Neural progenitor cell (in vitro differentiated cells): ENCODE data around the gene MYORG. TPM values are rescaled to one million over a fixed set of nuclear protein-coding genes. Genes with fewer than 3 reads are reported as not detected.
A peak's percentile ranks its signal among the peaks of the same experiment; 100 is the strongest.

Experiments used
- DNase-seq: peaks from one replicate; pipeline ENCODE4 v3.0.0-alpha.2; 2016; ENCODE audit warnings: low spot score
- H2AFZ ChIP-seq: fragments of 200-600 bp; sonication (generic); replicated peaks from 2 replicates; pipeline ENCODE4 v1.6.1; 2016; ENCODE audit warnings: antibody characterized with exemption
- H3F3A ChIP-seq: fragments of 200-600 bp; sonication (generic); 2 replicates; pipeline ENCODE4 v1.6.1; 2016; ENCODE audit warnings: antibody characterized with exemption, low read depth
- H3K27ac ChIP-seq: fragments of 200-600 bp; sonication (generic); 2 replicates; pipeline ENCODE4 v1.5.1; 2016; ENCODE audit warnings: mild to moderate bottlenecking
- H3K27me3 ChIP-seq: fragments of 200-600 bp; sonication (generic); 2 replicates; pipeline ENCODE4 v1.6.1; 2016; ENCODE audit warnings: mild to moderate bottlenecking, moderate library complexity
- H3K36me3 ChIP-seq: fragments of 200-600 bp; sonication (generic); 2 replicates; pipeline ENCODE4 v1.5.1; 2016
- H3K4me1 ChIP-seq: fragments of 200-600 bp; sonication (generic); 2 replicates; pipeline ENCODE4 v1.6.1; 2016; ENCODE audit warnings: mixed run types
- H3K4me2 ChIP-seq: fragments of 200-600 bp; sonication (generic); 2 replicates; pipeline ENCODE4 v1.6.1; 2016
- H3K4me3 ChIP-seq: fragments of 200-600 bp; sonication (generic); 2 replicates; pipeline ENCODE4 v1.5.1; 2016
- H3K79me2 ChIP-seq: fragments of 200-600 bp; sonication (generic); 2 replicates; pipeline ENCODE4 v1.6.1; 2016; ENCODE audit warnings: low read depth
- H3K9ac ChIP-seq: fragments of 200-600 bp; sonication (generic); 2 replicates; pipeline ENCODE4 v1.6.1; 2016
- H3K9me3 ChIP-seq: fragments of 200-600 bp; sonication (generic); 2 replicates; pipeline ENCODE4 v1.5.1; 2016; ENCODE audit warnings: low read depth
- H4K20me1 ChIP-seq: fragments of 200-600 bp; sonication (generic); 2 replicates; pipeline ENCODE4 v1.6.1; 2016; ENCODE audit warnings: low read depth
- H3K27ac Mint-ChIP-seq: 3 replicates; pipeline ENCODE4 v1.8.0; 2021; ENCODE audit warnings: mixed read lengths
- H3K27me3 Mint-ChIP-seq: 2 replicates; pipeline ENCODE4 v1.8.0; 2022; ENCODE audit warnings: low read depth, mild to moderate bottlenecking, inconsistent platforms, moderate library complexity, mixed read lengths; ENCODE audit not compliant: insufficient read depth
- H3K36me3 Mint-ChIP-seq: 3 replicates; pipeline ENCODE4 v1.8.0; 2021; ENCODE audit warnings: mixed read lengths
- H3K4me1 Mint-ChIP-seq: 3 replicates; pipeline ENCODE4 v1.8.0; 2021; ENCODE audit warnings: mixed read lengths
- H3K4me3 Mint-ChIP-seq: 3 replicates; pipeline ENCODE4 v1.8.0; 2021; ENCODE audit warnings: mild to moderate bottlenecking, moderate library complexity, mixed read lengths
- H3K9me3 Mint-ChIP-seq: 3 replicates; pipeline ENCODE4 v1.8.0; 2020; ENCODE audit warnings: mixed read lengths
- EZH2 ChIP-seq: fragments of 200-600 bp; sonication (generic); IDR thresholded peaks from 2 replicates; pipeline ENCODE4 v1.6.1; 2017; ENCODE audit warnings: antibody characterized with exemption, mild to moderate bottlenecking, moderate library complexity
- EZH2phosphoT487 ChIP-seq: fragments of 200-600 bp; sonication (generic); IDR thresholded peaks from 2 replicates; pipeline ENCODE4 v1.6.1; 2017; ENCODE audit warnings: antibody characterized with exemption
- total RNA-seq: library from RNA; depleted of rRNA; stranded (reverse); fragments of >200 nt; gene quantifications from 2 replicates; pipeline ENCODE4 v1.2.3, GENCODE V29; 2015; ENCODE audit warnings: low replicate concordance
- TF ChIP-seq, protein P1 (sequence below): fragments of 200-600 bp; sonication (generic); IDR thresholded peaks from 2 replicates; pipeline ENCODE4 v1.5.1; 2017; ENCODE audit warnings: antibody characterized with exemption, mild to moderate bottlenecking

Gene MYORG
- total RNA-seq, 1 donor from 2014 or later, result 0.04 TPM

DNA sequence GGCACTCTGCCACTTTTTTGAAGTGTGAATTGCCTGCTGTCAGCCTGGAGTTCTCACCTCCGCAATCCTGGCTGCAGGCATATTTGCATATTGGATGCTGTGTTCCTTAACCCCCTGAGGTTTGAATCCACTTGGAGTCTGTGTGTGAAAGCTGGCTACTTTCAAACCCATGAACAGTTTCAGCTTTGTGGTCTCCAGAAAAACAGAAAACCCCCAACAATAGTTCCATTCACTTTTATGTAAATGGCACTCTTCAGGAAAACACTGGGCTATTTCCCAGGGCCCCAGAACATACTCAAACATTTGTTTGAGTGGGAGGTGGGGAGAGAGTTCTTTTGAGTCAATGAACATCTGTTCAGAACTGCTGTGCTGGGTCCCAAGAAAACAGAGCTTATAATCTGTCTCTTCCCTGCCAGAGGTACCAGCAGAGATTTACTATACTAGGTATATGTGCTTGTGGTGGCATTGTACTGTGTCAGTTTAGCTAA, 42.3 kb downstream of the MYORG start:
- H3K27me3 ChIP-seq, result no peaks in the 10 kb centered on the region
- peaks cover 36% of the 10 kb centered on the region for H3F3A ChIP-seq
- peaks cover 26% of the 10 kb centered on the region for H3K79me2 ChIP-seq
- peak overlapping the region; percentile 12 for H3K27ac ChIP-seq
- H4K20me1 ChIP-seq, result peaks cover 28% of the 10 kb centered on the region
- H3K9me3 ChIP-seq, result no peaks in the 10 kb centered on the region
- H3K4me2 ChIP-seq, result peak overlapping the region; percentile 31
- no peak for TF ChIP-seq EZH2phosphoT487
- no peak for TF ChIP-seq EZH2
- TF ChIP-seq, protein P1, sequence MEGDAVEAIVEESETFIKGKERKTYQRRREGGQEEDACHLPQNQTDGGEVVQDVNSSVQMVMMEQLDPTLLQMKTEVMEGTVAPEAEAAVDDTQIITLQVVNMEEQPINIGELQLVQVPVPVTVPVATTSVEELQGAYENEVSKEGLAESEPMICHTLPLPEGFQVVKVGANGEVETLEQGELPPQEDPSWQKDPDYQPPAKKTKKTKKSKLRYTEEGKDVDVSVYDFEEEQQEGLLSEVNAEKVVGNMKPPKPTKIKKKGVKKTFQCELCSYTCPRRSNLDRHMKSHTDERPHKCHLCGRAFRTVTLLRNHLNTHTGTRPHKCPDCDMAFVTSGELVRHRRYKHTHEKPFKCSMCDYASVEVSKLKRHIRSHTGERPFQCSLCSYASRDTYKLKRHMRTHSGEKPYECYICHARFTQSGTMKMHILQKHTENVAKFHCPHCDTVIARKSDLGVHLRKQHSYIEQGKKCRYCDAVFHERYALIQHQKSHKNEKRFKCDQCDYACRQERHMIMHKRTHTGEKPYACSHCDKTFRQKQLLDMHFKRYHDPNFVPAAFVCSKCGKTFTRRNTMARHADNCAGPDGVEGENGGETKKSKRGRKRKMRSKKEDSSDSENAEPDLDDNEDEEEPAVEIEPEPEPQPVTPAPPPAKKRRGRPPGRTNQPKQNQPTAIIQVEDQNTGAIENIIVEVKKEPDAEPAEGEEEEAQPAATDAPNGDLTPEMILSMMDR, result no peak
- H3K4me1 ChIP-seq, result peaks cover 16% of the 10 kb centered on the region
- no peak overlapping the region for H3K4me3 ChIP-seq
- H3K9me3 Mint-ChIP-seq, result no peaks in the 10 kb centered on the region
- H3K36me3 Mint-ChIP-seq, result no peaks in the 10 kb centered on the region
- DNase-seq, result peak; percentile 42
- H3K4me3 Mint-ChIP-seq, result no peak overlapping the region
- H3K9ac ChIP-seq, result peak overlapping the region; percentile 39
- no peaks in the 10 kb centered on the region for H3K36me3 ChIP-seq
- peaks cover 31% of the 10 kb centered on the region for H3K4me1 Mint-ChIP-seq
- H3K27me3 Mint-ChIP-seq, result peaks cover 3% of the 10 kb centered on the region
- no peak overlapping the region for H2AFZ ChIP-seq
- H3K27ac Mint-ChIP-seq, result peak overlapping the region; percentile 12

DNA sequence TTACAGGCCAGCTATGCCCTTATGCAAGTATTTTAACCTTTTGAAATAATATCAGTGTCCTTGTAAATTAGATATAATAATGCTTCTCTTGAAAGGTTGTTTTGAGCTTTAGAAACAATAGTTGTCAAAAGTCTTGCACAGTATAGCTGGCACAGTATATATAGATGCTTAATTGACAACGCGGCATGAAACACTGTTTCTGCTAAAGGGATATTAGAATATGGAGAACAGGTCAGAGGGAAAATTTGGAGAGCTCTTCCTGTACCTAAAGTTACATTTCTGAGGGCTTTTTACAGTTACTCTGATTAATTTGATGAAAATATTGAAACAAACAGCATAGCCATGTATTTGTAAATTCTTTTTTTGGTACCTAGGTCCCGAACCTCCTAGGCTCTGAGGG, 42.9 kb downstream of the MYORG start:
- Histone ChIP-seq H3K4me2 (peak overlapping the region; percentile 31), H4K20me1 (peaks cover 28% of the 10 kb centered on the region), H3K9me3 (no peaks in the 10 kb centered on the region), H3K27ac (peak overlapping the region; percentile 12), H3K4me1 (peaks cover 16% of the 10 kb centered on the region), H3K9ac (peak overlapping the region; percentile 39), H3K79me2 (peaks cover 26% of the 10 kb centered on the region), H3K27me3 (no peaks in the 10 kb centered on the region), H3F3A (peaks cover 37% of the 10 kb centered on the region), H2AFZ (no peak overlapping the region), H3K4me3 (no peak overlapping the region), H3K36me3 (no peaks in the 10 kb centered on the region)
- TF ChIP-seq, protein P1, result no peak
- no peak for TF ChIP-seq EZH2phosphoT487
- no peak for TF ChIP-seq EZH2
- no peak overlapping the region for H3K4me3 Mint-ChIP-seq
- peaks cover 3% of the 10 kb centered on the region for H3K27me3 Mint-ChIP-seq
- no peak for DNase-seq
- H3K4me1 Mint-ChIP-seq, result peaks cover 31% of the 10 kb centered on the region
- H3K9me3 Mint-ChIP-seq, result no peaks in the 10 kb centered on the region
- peak overlapping the region; percentile 0 for H3K27ac Mint-ChIP-seq
- no peaks in the 10 kb centered on the region for H3K36me3 Mint-ChIP-seq

DNA sequence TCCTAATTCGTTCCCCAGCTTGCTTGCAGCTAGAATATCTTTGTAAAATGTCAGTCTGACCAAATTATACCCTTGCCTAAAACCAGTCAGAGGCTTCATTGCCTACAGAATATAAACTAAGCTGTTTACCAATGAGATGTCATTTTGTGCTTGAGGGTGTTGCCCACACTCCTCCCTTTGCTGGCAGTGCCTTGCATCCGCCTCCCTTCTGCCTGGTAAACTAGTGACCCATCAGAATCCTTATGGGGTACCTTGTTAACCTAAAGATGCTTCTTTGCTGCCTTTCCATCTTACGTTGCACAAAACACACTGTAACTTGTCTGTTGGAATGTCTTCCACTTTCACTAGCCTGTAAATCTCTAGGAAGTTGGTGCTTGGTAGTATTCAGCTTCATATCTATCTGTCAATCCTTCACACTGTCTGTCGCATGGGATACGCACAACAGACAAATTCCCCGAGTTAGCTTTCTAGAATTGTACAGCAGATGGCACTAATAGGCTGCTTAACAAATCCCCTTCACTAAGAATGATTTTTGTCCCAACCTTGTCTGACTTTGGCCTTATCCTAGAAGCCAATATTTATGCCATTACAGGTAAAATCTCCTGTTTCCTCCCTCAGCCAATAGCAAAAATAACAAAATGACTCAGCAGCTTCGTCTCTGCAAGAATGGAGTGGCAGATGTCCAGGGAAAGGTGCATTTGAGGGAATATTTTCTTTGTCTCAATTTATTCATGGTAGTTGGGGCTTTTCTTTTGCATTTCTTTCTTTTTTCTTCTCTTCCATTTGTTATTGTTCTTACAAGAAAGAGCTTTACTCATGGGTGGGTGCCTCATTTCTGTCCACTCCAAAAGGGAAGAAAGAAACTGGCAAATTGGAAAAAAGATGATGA, 44.4 kb downstream of the MYORG start:
- peak overlapping the region; percentile 2 for H3K4me3 Mint-ChIP-seq
- H3K4me2 ChIP-seq, result no peak overlapping the region
- H3K9me3 ChIP-seq, result no peaks in the 10 kb centered on the region
- peaks cover 23% of the 10 kb centered on the region for H3K4me1 ChIP-seq
- peaks cover 28% of the 10 kb centered on the region for H4K20me1 ChIP-seq
- peaks cover 42% of the 10 kb centered on the region for H3K79me2 ChIP-seq
- H3K27ac ChIP-seq, result no peak overlapping the region
- peaks cover 3% of the 10 kb centered on the region for H3K27me3 Mint-ChIP-seq
- no peaks in the 10 kb centered on the region for H3K27me3 ChIP-seq
- no peaks in the 10 kb centered on the region for H3K36me3 ChIP-seq
- peaks cover 44% of the 10 kb centered on the region for H3F3A ChIP-seq
- no peak overlapping the region for H2AFZ ChIP-seq
- H3K4me1 Mint-ChIP-seq, result peaks cover 39% of the 10 kb centered on the region
- DNase-seq, result peak; percentile 58
- TF ChIP-seq EZH2phosphoT487 (no peak), EZH2 (no peak)
- TF ChIP-seq, protein P1, result peak; percentile 58
- no peak overlapping the region for H3K4me3 ChIP-seq
- no peak overlapping the region for H3K27ac Mint-ChIP-seq
- H3K36me3 Mint-ChIP-seq, result no peaks in the 10 kb centered on the region
- no peaks in the 10 kb centered on the region for H3K9me3 Mint-ChIP-seq
- H3K9ac ChIP-seq, result no peak overlapping the region
